Mucosa of descending colon (tissue), 3 donors: ENCODE results near the gene NRK. TPM values are rescaled to one million over a fixed set of nuclear protein-coding genes. Genes with fewer than 3 reads are reported as not detected.

ENCODE experiments used
- total RNA-seq, 3 donors: library from RNA; stranded (reverse); fragmentation: NEBNext Ultra II Directional in 2 of 3; extraction: Animal tissue kit (Norgen Biotek cat#: 25700) in 2 of 3; gene quantifications; one replicate each; pipeline versions ENCODE4 v1.2.1 to v1.2.4, GENCODE V29; 2021 to 2023
- donor health status: DM: no; HTN: no; CAD: no; lungs with moderate emphysema.
- donor health status: DM: no; HTN: no; CAD: no.
- donor health status: DM: no; HTN: yes; CAD: no.

NRK gene
- total RNA-seq, 3 donors from 2014 or later = 0.10 to 2.4 (median 0.20) TPM

Other genes starting within 250 kb of the NRK start
- gene SERPINA7, start 216.2 kb downstream of the NRK start, total RNA-seq = not detected